HTERT RPE-1 (cell line): Measurements from ENCODE around the gene COTL1.

ENCODE experiments used
- in situ Hi-C: fragments of 300-500 bp; cut with MboI; formaldehyde crosslinking; loops from 4 replicates; pipeline ENCODE4 v1.14.3; 2020; ENCODE audit warnings: low sequenced_read_pairs

The COTL1 gene

GRCh38 chr16:84597931-84598351, 19.9 kb downstream of the COTL1 start:
- in situ Hi-C loops = no loop called here

GRCh38 chr16:84597528-84597896, 20.4 kb downstream of the COTL1 start:
- in situ Hi-C loops = no loop called here

DNA sequence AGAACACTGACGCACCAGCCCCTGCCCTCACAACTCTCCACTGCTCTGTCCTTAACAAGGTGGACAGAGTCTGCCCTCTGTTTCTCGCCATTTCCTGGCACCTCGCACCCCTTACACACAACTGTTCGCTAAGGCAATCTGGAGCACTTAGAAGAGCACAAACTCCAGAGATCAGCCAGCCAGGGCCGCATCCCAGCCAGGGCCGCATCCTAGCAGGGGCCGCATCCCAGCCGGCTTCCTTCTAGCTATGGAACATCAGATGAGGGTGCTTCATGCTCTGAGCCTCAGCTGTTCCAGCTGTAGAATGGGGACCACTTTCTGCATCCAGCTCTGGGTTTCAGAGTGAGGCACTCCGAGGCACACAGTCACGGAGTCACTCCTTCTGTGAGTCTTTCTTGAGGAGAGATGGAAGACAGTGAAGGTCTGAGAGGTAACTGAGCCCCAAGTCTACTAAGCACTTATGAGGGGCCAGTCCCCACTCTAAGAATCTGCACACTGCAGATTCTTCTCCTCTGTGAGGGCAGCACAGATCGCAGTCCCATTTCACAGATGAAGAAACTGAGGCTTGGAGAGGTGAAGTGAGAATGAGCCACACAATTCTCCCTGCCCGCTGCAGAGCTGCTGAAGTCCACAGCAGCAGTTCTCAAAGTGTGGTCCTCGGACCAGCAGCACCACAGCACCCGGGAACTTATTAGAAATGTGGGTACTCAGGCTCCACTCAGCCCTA, 20.9 kb downstream of the COTL1 start:
- in situ Hi-C loops = no loop called here

DNA sequence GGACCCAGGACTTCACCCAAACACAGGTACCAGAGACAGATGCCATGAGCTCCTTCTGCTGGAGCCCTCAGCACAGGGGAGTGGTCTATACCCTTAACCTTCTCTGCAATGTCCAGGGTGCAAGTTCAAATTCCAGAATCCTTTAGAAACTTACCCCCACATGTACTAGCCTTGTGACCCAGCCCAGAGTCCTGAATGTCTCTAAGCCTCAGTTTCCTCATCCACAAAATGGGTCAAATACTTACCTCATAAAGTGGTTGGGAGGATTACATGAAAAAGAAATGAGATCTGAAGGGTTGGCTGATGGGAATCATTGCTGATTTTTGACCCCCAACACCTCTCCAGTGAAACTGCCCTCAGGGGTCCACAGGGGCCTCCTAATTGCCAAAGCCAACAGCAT, 21.7 kb downstream of the COTL1 start:
- in situ Hi-C loops = no loop called here

DNA sequence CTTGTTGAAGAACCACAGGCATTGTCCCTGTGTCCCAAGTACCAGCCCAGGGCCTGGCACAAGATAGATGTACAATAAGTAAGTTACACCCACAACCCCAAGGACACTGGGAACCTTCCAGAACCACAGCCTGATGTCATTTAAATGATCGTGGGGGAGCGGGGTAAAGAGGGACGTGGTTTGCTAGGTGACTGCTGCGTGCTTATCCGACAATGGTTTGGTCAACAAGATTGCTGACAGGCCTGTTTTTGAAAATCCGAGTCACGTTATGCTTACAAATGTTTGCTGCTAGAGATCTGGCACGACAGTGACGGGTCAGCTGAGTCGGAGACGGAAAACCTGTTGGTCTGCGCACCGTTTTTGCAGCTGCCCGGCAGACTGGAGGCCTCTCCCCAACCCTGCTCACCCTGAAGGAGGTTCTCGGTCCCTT, 22.8 kb downstream of the COTL1 start:
- in situ Hi-C loops = no loop called here

- in situ Hi-C loops = no loop called here
Measured at GRCh38 chr16:84594725-84595038, 23.2 kb downstream of the COTL1 start.

DNA sequence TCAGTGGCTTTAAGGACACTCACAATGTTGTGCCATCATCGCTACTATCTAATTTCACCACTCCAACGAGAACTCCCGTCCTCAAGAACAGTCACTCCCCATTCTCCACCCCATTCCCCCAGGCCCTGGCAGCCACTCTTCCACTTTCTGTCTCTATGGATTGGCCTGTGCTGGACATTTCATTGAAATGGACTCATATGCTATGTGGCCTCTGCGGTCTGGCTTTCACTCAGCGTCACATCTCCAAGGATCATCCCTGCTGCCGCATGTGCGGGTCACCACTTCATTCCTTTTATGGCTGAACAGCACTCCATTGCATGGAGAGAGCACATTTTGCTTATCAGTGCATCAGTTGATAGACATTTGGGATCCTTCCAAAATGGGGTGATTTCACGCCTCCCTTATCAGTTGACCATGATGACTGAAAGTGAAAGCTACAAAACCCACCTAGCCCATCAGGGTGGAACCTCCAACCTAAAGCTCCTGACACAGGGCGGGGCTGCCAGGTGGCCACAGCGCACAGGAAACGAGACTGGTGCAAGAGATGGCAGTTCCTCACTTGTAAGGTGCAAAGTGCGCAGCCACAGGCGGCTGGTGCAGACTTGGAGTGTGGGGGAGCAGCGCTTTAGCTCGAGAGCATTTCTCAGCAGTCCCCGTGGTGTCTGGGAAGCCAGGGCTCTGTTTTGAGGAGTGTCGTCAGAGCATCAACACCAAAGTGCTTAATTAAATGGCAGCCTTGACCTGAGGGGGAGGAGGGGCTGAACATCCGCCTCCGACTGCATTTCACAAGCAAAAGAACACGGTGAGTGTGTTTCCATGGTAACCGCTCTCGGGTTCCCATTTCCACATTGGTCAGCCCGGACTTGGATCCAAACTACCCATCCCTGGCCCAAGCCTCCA, 23.8 kb downstream of the COTL1 start:
- in situ Hi-C loops = no loop called here

- in situ Hi-C loops = no loop called here
Measured at GRCh38 chr16:84592718-84593117, 25.2 kb downstream of the COTL1 start.

DNA sequence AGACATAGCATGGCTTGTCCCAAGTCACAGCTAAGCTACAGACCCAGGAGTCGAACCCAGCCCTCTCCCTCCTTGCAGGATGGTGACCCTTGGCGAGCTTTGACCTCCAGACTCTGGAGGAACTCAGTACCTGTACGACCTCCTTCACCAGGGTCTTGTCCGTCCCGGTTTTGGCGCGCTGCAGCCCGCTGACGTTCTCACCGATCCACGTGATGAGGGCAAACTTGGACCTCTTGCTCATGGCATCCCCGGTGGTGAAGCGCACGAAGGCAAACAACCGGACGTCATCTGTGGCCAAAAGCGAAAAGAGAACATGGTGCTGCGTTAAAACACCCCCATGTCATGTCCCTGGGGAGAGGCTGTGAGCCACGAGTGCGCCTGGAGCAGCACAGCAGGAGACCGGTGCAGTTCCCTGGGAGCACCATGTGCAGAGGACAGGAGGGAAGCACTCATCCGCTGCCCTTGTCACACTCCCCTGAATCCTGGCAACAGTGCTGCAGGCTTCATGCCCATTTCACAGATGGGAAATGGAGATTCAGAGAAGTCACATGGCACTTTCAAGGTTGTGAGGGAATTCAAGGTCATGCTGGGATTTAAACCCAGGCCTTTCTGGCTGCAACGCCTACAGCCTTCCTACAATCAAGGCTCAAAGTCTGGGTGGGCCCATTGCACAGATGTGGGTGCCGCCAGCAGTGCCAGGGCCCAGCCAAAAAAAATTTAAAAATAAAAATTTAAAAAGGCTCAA, 27.7 kb downstream of the COTL1 start:
- in situ Hi-C loops = no loop called here

GRCh38 chr16:84588991-84589390, 28.9 kb downstream of the COTL1 start:
- in situ Hi-C loops = no loop called here

GRCh38 chr16:84585886-84586285, 32.0 kb downstream of the COTL1 start:
- in situ Hi-C loops = no loop called here

GRCh38 chr16:84585467-84585866, 32.4 kb downstream of the COTL1 start:
- in situ Hi-C loops = no loop called here

GRCh38 chr16:84584678-84585077, 33.2 kb downstream of the COTL1 start:
- in situ Hi-C loops = no loop called here

DNA sequence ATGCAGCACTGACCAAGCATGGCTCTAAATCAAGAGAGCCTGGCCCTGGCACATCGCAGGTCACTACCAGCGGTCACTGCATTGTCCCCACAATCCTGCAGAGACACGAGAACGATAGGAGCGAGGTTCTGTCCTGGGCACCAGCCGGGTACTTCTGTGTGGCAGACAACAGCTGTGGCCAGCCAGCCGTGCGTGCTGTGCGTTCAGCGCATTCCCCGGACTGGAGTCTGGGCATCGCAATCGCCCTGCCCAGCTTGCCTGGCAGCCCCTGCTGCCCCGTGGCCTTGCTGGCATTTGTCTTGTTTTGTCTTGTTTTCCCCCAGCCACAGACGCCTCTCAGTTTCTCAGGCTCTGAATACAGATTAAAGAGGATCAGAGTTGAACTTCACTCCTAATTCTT, 33.9 kb downstream of the COTL1 start:
- in situ Hi-C loops = no loop called here

GRCh38 chr16:84582958-84583516, 34.8 kb downstream of the COTL1 start:
- in situ Hi-C loops = no loop called here

- in situ Hi-C loops = no loop called here
Measured at GRCh38 chr16:84581158-84581557, 36.7 kb downstream of the COTL1 start.

DNA sequence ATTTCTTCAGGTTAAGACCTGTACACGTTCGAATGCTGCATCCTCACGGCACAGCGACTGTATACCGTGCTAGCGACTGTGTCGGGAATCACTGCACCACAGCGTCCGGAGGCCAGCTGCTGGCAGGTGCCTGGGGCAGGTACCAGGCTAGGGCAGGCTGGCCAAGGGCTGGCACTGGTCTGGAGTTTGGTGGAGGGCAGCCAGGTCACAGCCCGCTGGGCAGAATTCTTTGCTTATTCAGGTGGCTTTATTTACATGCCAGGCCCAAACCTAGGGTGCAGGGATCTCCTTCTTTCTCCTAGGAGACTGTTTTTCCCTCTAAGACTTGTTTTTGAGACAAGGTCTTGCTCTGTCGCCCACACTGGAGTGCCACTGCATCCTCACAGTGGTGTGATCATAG, 37.9 kb downstream of the COTL1 start:
- in situ Hi-C loops = no loop called here

- in situ Hi-C loops = no loop called here
Measured at GRCh38 chr16:84578538-84579126, 39.2 kb downstream of the COTL1 start.

DNA sequence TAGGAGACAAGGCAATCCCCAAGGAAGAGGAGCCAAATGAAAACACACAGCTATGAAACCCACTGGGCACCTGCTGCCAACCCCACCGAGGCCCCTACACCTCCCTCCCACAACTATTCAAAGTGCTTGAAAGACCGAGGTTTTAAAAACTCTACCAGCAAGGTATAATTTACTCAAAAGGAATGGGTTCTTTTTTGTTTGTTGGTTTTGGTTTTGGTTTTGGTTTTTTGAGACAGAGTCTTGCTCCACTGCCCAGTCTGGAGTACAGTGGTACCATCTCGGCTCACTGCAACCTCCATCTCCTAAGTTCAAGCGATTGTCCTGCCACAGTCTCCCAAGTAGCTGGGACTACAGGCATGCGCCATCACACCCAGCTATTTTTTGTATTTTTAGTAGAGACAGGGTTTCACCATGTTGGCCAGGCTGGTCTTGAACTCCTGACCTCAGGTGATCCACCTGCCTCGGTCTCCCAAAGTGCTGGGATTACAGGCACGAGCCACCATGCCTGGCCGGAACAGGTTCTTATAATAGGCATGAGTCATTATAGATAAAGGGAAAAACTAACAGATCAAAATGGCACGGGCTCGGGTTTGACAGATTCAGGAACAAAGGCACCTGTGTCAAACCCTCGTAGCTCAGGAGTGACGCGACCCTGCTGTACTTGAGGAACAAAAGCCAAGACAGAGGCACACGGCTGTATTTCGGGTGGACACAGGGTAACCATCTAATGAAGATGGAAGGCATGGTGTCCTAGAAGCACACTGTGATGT, 40.7 kb downstream of the COTL1 start:
- in situ Hi-C loops = no loop called here

- in situ Hi-C loops = no loop called here
Measured at GRCh38 chr16:84575914-84576313, 42.0 kb downstream of the COTL1 start.
